ENCODE results near the gene PCBP4.

- TF ChIP-seq CTCF (IDR thresholded peaks at IDR 0.05) (no peak), EZH2 (IDR thresholded peaks at IDR 0.05; ENCODE audit: borderline replicate concordance, insufficient read depth, low read depth, low read length, poor library complexity, severe bottlenecking) (no peak)
Observed at GRCh38 chr3:51964521-51964920, 2.7 kb downstream of the PCBP4 start.

Measured in B cell (primary cell).